B cell (primary cell): ENCODE data around the gene SLC1A4.

Experiments used
- EZH2 ChIP-seq: IDR thresholded peaks from 2 replicates; pipeline ENCODE4 v1.6.1; 2012; ENCODE audit warnings: borderline replicate concordance, low read depth, mild to moderate bottlenecking, moderate library complexity, low read length; ENCODE audit not compliant: insufficient read depth, poor library complexity, severe bottlenecking
- TF ChIP-seq, protein P1 (sequence below): fragments of 200-600 bp; IDR thresholded peaks from one replicate; pipeline ENCODE4 v1.8.0; 2022; ENCODE audit warnings: antibody characterized with exemption, mild to moderate bottlenecking

DNA sequence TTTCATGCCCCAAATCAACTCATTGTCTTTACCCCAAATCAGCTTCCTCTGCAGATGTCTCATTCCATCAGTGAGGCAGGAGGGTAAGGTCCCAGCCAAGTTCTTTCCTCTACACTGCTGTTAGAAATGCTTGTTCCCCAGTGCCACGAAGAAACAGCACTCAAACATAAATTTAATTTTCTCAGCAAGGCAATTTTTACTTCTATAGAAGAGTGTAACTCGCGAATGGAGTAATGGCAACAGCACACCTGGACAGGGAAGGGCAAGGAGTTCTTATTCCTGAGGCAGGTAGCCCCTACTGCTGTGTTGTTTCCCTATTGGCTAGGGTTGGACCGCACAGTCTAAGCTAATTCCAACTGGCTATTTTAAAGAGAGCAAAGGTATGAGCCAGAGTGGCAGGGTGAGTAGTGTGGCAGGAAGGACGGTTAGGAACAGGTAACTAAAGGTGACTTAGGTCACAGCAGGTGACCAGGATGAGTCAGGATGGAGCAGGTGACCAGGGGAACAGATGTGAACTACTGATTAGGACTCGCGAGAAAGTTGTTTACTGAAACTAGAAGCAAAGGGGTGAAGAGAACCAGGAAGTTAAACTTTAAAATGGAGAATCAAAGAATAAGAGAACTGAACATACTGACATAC lies 55.0 kb downstream of the SLC1A4 start:
- TF ChIP-seq, protein P1, sequence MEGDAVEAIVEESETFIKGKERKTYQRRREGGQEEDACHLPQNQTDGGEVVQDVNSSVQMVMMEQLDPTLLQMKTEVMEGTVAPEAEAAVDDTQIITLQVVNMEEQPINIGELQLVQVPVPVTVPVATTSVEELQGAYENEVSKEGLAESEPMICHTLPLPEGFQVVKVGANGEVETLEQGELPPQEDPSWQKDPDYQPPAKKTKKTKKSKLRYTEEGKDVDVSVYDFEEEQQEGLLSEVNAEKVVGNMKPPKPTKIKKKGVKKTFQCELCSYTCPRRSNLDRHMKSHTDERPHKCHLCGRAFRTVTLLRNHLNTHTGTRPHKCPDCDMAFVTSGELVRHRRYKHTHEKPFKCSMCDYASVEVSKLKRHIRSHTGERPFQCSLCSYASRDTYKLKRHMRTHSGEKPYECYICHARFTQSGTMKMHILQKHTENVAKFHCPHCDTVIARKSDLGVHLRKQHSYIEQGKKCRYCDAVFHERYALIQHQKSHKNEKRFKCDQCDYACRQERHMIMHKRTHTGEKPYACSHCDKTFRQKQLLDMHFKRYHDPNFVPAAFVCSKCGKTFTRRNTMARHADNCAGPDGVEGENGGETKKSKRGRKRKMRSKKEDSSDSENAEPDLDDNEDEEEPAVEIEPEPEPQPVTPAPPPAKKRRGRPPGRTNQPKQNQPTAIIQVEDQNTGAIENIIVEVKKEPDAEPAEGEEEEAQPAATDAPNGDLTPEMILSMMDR, result no peak
- no peak for TF ChIP-seq EZH2
